GM19468 (cell line): Measurements from ENCODE around the gene HEXIM1.
"Not testable (repeated sequence)": the region's sequence is repeated elsewhere in the genome, so short reads cannot be mapped to it uniquely, and the experiment has no call there.

Experiments used
- ATAC-seq: cut with Tn5 transposase; IDR thresholded peaks from one replicate; pipeline ENCODE4 v1.9.1; 2021; ENCODE audit warnings: mild to moderate bottlenecking, moderate library complexity, moderate number of reproducible peaks; ENCODE audit not compliant: unreplicated experiment; ENCODE audit errors: extremely low read depth

HEXIM1 gene

GRCh38 chr17:45112559-45113423, 35.5 kb upstream of the HEXIM1 start:
- no peak for ATAC-seq

- ATAC-seq, result no peak
These were observed 34.9 kb upstream of the HEXIM1 start for GRCh38 chr17:45113424-45113754.

- no peak for ATAC-seq
These were observed 34.0 kb upstream of the HEXIM1 start for GRCh38 chr17:45114117-45114932.

- ATAC-seq, result no peak
These were observed 33.2 kb upstream of the HEXIM1 start for GRCh38 chr17:45115015-45115625.

- ATAC-seq, result no peak
These were observed 32.4 kb upstream of the HEXIM1 start for GRCh38 chr17:45115871-45116270.

- ATAC-seq, result no peak
These were observed 31.8 kb upstream of the HEXIM1 start for GRCh38 chr17:45116434-45117016.

GRCh38 chr17:45117334-45117733, 30.9 kb upstream of the HEXIM1 start:
- no peak for ATAC-seq

- no peak for ATAC-seq
These were observed 30.2 kb upstream of the HEXIM1 start for GRCh38 chr17:45117848-45118646.

GRCh38 chr17:45118691-45119090, 29.6 kb upstream of the HEXIM1 start:
- ATAC-seq, result no peak

- no peak for ATAC-seq
These were observed 28.3 kb upstream of the HEXIM1 start for GRCh38 chr17:45119964-45120363.

GRCh38 chr17:45120558-45120957, 27.7 kb upstream of the HEXIM1 start:
- ATAC-seq, result no peak

GRCh38 chr17:45121055-45121454, 27.2 kb upstream of the HEXIM1 start:
- no peak for ATAC-seq

- ATAC-seq, result no peak
These were observed 25.1 kb upstream of the HEXIM1 start for GRCh38 chr17:45123076-45123770.

- no peak for ATAC-seq
These were observed 24.1 kb upstream of the HEXIM1 start for GRCh38 chr17:45123930-45124796.

GRCh38 chr17:45124797-45125122, 23.5 kb upstream of the HEXIM1 start:
- ATAC-seq, result not testable (repeated sequence)

- no peak for ATAC-seq
These were observed 22.8 kb upstream of the HEXIM1 start for GRCh38 chr17:45125509-45125908.

GRCh38 chr17:45127207-45127547, 21.1 kb upstream of the HEXIM1 start:
- ATAC-seq, result no peak

- ATAC-seq, result no peak
These were observed 20.6 kb upstream of the HEXIM1 start for GRCh38 chr17:45127548-45128300.
